Esophagus mucosa (tissue), 1 donor: ENCODE measurements around the gene KCNK1. TPM values are rescaled to one million over a fixed set of nuclear protein-coding genes. Genes with fewer than 3 reads are reported as not detected.
A peak's percentile ranks its signal among the peaks of the same experiment; 100 is the strongest.

ENCODE experiments used
- ATAC-seq: fragments of 200-7000 bp; cut with Tn5 transposase; one replicate; pipeline ENCODE4 v1.9.1; 2020
- total RNA-seq: library from RNA; stranded (reverse); gene quantifications from one replicate; pipeline ENCODE4 v1.2.4, GENCODE V29; 2023
- donor health status: DM: yes; HTN: yes; CAD: no.

The KCNK1 gene
- 21.9 TPM for total RNA-seq

- ATAC-seq = peak; percentile 70
These were observed at the start of gene KCNK1 for GRCh38 chr1:233613252-233614172. Gene KCNK1 (plus strand): TSS chr1:233614106. CDS start chr1:233614172, 66 bp downstream.

GRCh38 chr1:233565313-233565712 is 48.6 kb upstream of the KCNK1 start:
- ATAC-seq = no peak

- no peak for ATAC-seq
These were observed 47.0 kb upstream of the KCNK1 start for GRCh38 chr1:233566886-233567285.

- no peak for ATAC-seq
These were observed 44.3 kb upstream of the KCNK1 start for GRCh38 chr1:233569636-233570035.

GRCh38 chr1:233570216-233570615 is 43.7 kb upstream of the KCNK1 start:
- no peak for ATAC-seq

GRCh38 chr1:233570706-233571105 is 43.2 kb upstream of the KCNK1 start:
- no peak for ATAC-seq

- ATAC-seq = no peak
These were observed 41.0 kb upstream of the KCNK1 start for GRCh38 chr1:233572896-233573295.

GRCh38 chr1:233575450-233575849 is 38.5 kb upstream of the KCNK1 start:
- ATAC-seq = no peak

GRCh38 chr1:233582439-233582838 is 31.5 kb upstream of the KCNK1 start:
- no peak for ATAC-seq

GRCh38 chr1:233584376-233584775 is 29.5 kb upstream of the KCNK1 start:
- no peak for ATAC-seq

- ATAC-seq = no peak
These were observed 29.0 kb upstream of the KCNK1 start for GRCh38 chr1:233584931-233585330.

- ATAC-seq = no peak
These were observed 27.6 kb upstream of the KCNK1 start for GRCh38 chr1:233586301-233586700.

GRCh38 chr1:233587196-233587595 is 26.7 kb upstream of the KCNK1 start:
- no peak for ATAC-seq

GRCh38 chr1:233587958-233588799 is 25.7 kb upstream of the KCNK1 start:
- ATAC-seq = no peak

- ATAC-seq = no peak
These were observed 16.4 kb upstream of the KCNK1 start for GRCh38 chr1:233597489-233597901.

- no peak for ATAC-seq
These were observed 14.9 kb upstream of the KCNK1 start for GRCh38 chr1:233598891-233599541.

GRCh38 chr1:233599542-233600073 is 14.3 kb upstream of the KCNK1 start:
- ATAC-seq = no peak

- no peak for ATAC-seq
These were observed 13.4 kb upstream of the KCNK1 start for GRCh38 chr1:233600488-233600887.

GRCh38 chr1:233603478-233603877 is 10.4 kb upstream of the KCNK1 start:
- no peak for ATAC-seq

- no peak for ATAC-seq
These were observed 8.7 kb upstream of the KCNK1 start for GRCh38 chr1:233605205-233605604.

GRCh38 chr1:233606813-233607212 is 7.1 kb upstream of the KCNK1 start:
- ATAC-seq = no peak

GRCh38 chr1:233607252-233608119 is 6.4 kb upstream of the KCNK1 start:
- peak; percentile 62 for ATAC-seq
